ENCODE data around the gene ATP2C1. TPM values are rescaled to one million over a fixed set of nuclear protein-coding genes. Genes with fewer than 3 reads are reported as not detected.

Gene ATP2C1
- total and polyA plus RNA-seq, 2 of the 13 experiments (the other 11 are each of a cell fraction or from before 2014, with no cell fraction given): 32.4 to 37.6 TPM

DNA sequence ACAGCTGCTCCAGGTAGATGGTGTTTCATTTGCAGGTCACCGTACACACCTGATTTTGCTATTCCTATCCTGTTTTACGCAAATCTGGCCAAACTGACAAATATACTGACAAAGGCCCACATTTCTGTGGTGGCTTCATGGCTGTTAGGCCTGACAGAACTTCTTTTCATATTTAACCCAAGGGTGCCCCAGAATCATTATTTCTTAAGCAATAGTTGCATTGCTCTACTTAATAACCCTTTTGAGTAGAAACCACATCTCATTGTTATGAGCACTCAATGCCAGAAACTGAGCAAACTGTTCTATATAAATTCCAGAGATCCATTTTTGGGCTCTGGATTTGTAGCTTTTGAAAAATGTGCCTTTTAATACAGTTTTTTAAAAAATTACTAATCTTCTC lies 113.4 kb downstream of the ATP2C1 start (continued):
- TF ChIP-seq TCF7 (IDR thresholded peaks at IDR 0.05; ENCODE audit: low read depth) (no peak), SMAD1 (CRISPR knock-in tag; IDR thresholded peaks at IDR 0.05; ENCODE audit: borderline replicate concordance, low read depth) (no peak), RFX5 (IDR thresholded peaks at IDR 0.05; ENCODE audit: low read depth, low read length) (no peak)

DNA sequence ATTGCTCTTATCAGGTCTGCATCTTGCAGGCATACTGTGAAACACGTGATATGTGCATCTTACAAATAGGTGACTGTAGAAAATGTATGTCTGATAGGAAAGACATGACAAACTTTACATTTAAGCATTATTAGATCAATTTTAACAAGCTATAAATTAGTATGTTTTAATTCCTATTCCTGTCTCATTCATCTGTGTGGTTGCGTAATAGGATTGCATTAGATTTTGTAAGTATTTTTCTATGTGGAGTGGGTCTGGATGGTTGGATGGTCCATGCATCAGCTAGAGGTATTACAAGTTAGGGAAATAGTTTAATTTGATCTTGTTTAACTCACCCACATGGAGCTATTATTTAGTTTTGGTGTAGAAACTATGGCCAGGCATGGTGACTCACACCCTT lies 113.9 kb downstream of the ATP2C1 start:
- Histone ChIP-seq H3K9me3 (ENCODE audit: low read length) (no peaks in the 10 kb centered on the region), H4K20me1 (ENCODE audit: insufficient read depth, low read length) (no peaks in the 10 kb centered on the region), H3K79me2 (ENCODE audit: insufficient read depth, low read length) (no peaks in the 10 kb centered on the region), H3K9ac (ENCODE audit: insufficient read depth, low read depth, low read length) (no peak overlapping the region), H3K27me3 (ENCODE audit: control insufficient read depth in 1 of 2, insufficient read depth in 2 of 2, low read length in 2 of 2) (no peaks in the 10 kb centered on the region), H2AFZ (ENCODE audit: low read length) (no peak overlapping the region), H3K4me3 (replicated peaks in 1 of 3; ENCODE audit: insufficient read depth in 1 of 3, low read depth in 2 of 3, low read length in 3 of 3) (no peak overlapping the region), H3K27ac (ENCODE audit: extremely low read length, insufficient read depth, low read length) (no peak overlapping the region), H3K36me3 (replicated peaks in 1 of 2; ENCODE audit: control insufficient read depth in 1 of 2, insufficient read depth in 2 of 2, low read length in 2 of 2) (peaks cover 0 to 3% of the 10 kb centered on the region in 2 experiments; a peak in 1 of 5 replicates), H3K4me1 (ENCODE audit: insufficient read depth, low read length) (no peaks in the 10 kb centered on the region), H3K4me2 (ENCODE audit: low read depth, low read length) (no peak overlapping the region)
- TF ChIP-seq PRDM10 (CRISPR knock-in tag; IDR thresholded peaks at IDR 0.05; ENCODE audit: low read depth) (no peak), NFKBIZ (CRISPR knock-in tag; IDR thresholded peaks at IDR 0.05) (no peak), PRMT3 (CRISPR knock-in tag; IDR thresholded peaks at IDR 0.05; ENCODE audit: borderline replicate concordance, low read depth) (no peak), CEBPB (IDR thresholded peaks at IDR 0.05; ENCODE audit: borderline replicate concordance, low read depth, low read length) (peak; percentile 84), ZNF850 (CRISPR knock-in tag; conservative IDR thresholded peaks at IDR 0.05) (no peak), JUNB (CRISPR knock-in tag; IDR thresholded peaks at IDR 0.05; ENCODE audit: borderline replicate concordance) (no peak), NONO (IDR thresholded peaks at IDR 0.05) (no peak), NONO (CRISPR knock-in tag; conservative IDR thresholded peaks at IDR 0.05) (no peak)
- intact Hi-C loops (cut with micrococcal nuclease; ENCODE audit: unreplicated experiment) (no loop called here), in situ Hi-C loops (cut with HindIII; ENCODE audit: extremely low pct_ligation_motif_present, low pct_unique_long_range_greater_than_20kb) (no loop called here)
- no peak for DNase-seq (ENCODE audit: low spot score)
- BruUV-seq (replicated peaks): no TSS peak
- 100% methylated on average over 2 of the region's 2 CpGs for WGBS (ENCODE audit: low lambda C conversion rate)
- ATAC-seq: no peak
- CTCF ChIA-PET (ENCODE audit: low intra/inter-chr PET ratio, low total read pairs): no interaction called here
- no peak for FAIRE-seq
- POLR2A ChIA-PET: no interaction called here

Data from HepG2 (cell line).